ENCODE results near the gene FAM13A.

- TF ChIP-seq EP300 (IDR thresholded peaks at IDR 0.05) (no peak), POLR2AphosphoS5 (IDR thresholded peaks at IDR 0.05) (no peak)
- TF ChIP-seq, protein P1, sequence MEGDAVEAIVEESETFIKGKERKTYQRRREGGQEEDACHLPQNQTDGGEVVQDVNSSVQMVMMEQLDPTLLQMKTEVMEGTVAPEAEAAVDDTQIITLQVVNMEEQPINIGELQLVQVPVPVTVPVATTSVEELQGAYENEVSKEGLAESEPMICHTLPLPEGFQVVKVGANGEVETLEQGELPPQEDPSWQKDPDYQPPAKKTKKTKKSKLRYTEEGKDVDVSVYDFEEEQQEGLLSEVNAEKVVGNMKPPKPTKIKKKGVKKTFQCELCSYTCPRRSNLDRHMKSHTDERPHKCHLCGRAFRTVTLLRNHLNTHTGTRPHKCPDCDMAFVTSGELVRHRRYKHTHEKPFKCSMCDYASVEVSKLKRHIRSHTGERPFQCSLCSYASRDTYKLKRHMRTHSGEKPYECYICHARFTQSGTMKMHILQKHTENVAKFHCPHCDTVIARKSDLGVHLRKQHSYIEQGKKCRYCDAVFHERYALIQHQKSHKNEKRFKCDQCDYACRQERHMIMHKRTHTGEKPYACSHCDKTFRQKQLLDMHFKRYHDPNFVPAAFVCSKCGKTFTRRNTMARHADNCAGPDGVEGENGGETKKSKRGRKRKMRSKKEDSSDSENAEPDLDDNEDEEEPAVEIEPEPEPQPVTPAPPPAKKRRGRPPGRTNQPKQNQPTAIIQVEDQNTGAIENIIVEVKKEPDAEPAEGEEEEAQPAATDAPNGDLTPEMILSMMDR (IDR thresholded peaks at IDR 0.05): no peak
These were observed 63.7 kb downstream of the FAM13A start for GRCh38 chr4:88993246-88993645.
